GM12892 (cell line): ENCODE data around the gene RRAS.

Experiments
- POLR2A ChIP-seq: IDR thresholded peaks from 2 replicates; pipeline ENCODE4 v1.6.1; 2011; ENCODE audit warnings: low read depth, low read length, control low read depth
- TAF1 ChIP-seq: IDR thresholded peaks from 2 replicates; pipeline ENCODE4 v1.6.1; 2011; ENCODE audit warnings: low read depth, mild to moderate bottlenecking, control low read depth, low read length, borderline replicate concordance

- no peak for TF ChIP-seq POLR2A
- no peak for TF ChIP-seq TAF1
Observed at GRCh38 chr19:49686503-49687088, 46.7 kb upstream of the RRAS start.
